ENCODE measurements around the gene ENTREP3.

ENTREP3 gene

DNA sequence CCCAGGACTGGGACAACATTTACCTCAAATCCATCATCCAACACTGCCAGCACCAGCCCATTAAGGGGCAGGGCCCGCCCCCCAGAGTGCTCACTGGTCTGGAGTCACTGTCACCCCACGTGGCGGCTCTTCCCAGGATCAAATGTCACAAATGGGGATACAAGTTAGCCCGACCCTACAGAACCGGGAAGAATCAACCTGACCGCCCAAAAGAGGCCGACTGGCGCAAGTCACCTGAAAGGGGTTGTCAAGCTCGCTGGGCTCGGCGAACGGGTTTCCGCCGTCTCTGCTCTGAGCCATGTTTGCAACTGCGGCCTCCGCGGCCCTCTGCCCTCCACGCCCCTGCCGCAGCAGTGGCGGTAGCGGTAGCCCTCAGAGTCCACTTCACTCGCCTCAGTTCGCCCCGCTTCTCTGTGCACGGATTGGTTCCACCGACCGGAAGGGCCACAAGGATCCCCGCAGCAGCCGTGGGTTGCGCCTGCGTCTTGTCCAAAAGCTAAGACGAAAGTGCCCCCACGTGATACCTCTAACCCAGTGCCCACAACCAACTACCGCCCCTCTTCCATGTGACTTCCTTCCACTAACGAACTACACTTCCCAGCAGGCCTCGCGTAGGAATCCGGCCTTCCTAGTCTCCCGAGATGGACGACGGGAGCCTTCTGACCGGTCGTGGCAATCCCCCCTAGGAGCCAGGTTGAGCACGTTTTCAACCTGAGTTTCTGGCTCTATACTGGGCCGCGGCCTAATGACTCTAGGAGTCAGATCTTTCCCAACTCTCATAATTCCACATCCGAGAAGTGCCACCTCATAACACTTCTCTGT is 6.8 kb upstream of the ENTREP3 start, which contains the start of gene SCAMP3:
TSS of gene SCAMP3 (minus strand) at position 509 of the 822 bp plus-strand sequence. CDS start at position 300, 209 bp downstream.
- H3K4me3 ChIP-seq (ENCODE audit: low read depth, low read length), result peak within 1 kb of the TSS; percentile 93
- in situ Hi-C loops (cut with HindIII; ENCODE audit: low sequenced_read_pairs), result no loop called here
- peak; percentile 98 for DNase-seq (ENCODE audit: low read depth)
- TF ChIP-seq, protein P1, sequence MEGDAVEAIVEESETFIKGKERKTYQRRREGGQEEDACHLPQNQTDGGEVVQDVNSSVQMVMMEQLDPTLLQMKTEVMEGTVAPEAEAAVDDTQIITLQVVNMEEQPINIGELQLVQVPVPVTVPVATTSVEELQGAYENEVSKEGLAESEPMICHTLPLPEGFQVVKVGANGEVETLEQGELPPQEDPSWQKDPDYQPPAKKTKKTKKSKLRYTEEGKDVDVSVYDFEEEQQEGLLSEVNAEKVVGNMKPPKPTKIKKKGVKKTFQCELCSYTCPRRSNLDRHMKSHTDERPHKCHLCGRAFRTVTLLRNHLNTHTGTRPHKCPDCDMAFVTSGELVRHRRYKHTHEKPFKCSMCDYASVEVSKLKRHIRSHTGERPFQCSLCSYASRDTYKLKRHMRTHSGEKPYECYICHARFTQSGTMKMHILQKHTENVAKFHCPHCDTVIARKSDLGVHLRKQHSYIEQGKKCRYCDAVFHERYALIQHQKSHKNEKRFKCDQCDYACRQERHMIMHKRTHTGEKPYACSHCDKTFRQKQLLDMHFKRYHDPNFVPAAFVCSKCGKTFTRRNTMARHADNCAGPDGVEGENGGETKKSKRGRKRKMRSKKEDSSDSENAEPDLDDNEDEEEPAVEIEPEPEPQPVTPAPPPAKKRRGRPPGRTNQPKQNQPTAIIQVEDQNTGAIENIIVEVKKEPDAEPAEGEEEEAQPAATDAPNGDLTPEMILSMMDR (IDR thresholded peaks at IDR 0.05; ENCODE audit: low read depth, low read length, missing control alignments), result no peak

DNA sequence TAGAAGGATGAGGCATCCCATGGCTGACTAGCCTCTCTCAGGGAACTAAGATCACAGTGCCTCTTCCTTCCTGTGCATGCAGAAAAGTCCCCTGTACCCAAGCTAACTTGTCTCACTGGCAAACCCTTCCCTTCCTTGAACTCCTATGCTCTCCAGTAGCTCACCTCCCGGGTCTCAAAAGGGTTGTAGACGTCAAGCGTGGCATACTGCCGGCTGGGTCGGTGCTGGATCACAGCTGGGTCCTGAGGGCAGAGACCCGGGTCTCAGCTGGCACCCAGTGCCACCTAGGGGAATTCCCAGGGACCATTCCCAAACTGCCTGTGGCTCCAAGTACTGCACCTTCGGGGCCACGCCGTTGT is 6.2 kb upstream of the ENTREP3 start:
- peak overlapping the region; percentile 93 for H3K4me3 ChIP-seq (ENCODE audit: low read depth, low read length)
- TF ChIP-seq, protein P1 (IDR thresholded peaks at IDR 0.05; ENCODE audit: low read depth, low read length, missing control alignments), result no peak
- no peak for DNase-seq (ENCODE audit: low read depth)
- in situ Hi-C loops (cut with HindIII; ENCODE audit: low sequenced_read_pairs), result no loop called here

DNA sequence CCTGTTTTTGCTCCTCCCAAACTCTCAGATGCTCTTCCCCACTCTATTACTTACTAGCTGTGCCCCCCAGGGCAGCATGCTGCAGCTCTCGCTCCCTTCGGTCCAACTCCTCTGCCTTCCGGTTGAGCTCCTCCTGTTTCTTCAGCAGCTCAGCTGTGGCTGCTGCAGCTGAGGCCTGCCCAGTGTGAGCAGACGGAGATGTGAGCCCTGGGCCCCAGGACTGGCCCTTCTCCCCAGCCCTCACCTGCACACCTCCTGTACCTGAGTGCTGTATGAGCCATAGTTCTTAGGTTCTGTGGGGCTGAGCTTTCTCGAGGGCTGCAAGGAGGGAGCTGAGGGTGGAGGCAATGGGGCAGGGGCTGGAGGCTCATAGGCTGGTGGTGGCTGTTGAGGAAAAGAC is 5.0 kb upstream of the ENTREP3 start:
- no peak for DNase-seq (ENCODE audit: low read depth)
- in situ Hi-C loops (cut with HindIII; ENCODE audit: low sequenced_read_pairs), result no loop called here
- TF ChIP-seq, protein P1 (IDR thresholded peaks at IDR 0.05; ENCODE audit: low read depth, low read length, missing control alignments), result no peak
- H3K4me3 ChIP-seq (ENCODE audit: low read depth, low read length), result no peak overlapping the region

DNA sequence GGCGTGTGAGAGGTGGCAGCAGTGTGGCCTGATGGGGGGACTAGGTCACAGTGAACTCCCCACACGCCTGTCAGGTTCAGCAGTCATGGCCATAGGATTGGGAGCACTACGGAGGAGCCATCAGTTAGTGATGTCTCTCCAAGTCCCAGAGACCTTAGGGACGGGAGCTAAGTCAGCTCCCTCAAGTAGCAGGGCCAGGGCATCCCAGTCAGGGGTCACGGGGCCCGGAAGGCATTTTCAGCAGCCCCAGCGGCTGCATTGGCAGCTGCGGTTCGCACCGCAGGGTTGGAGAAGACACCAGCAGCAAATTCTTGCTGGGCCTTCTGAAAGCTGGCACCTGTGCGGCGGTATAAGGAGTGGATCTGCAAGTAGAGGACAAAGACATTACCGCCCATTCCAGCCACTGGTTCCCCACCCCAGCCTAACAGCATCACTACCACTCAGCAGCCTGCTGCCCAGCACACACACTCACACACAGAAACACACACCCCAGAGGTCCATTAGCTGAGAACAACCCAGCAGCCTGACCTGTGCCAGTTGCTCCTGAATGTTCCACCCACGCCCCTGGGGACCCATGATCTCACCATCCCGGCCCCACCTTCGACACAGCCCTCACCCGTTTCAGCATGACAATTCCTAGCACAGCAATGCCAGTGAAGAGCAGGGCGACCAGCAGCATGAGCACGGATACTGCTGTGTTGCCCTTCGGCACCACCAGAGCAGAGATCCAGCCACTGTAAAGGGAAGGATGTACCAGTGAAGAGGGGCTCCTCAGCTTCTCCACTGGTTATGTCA is 972 bp upstream of the ENTREP3 start:
- TF ChIP-seq, protein P1 (IDR thresholded peaks at IDR 0.05; ENCODE audit: low read depth, low read length, missing control alignments), result no peak
- DNase-seq (ENCODE audit: low read depth), result no peak
- peak overlapping the region; percentile 57 for H3K4me3 ChIP-seq (ENCODE audit: low read depth, low read length)
- in situ Hi-C loops (cut with HindIII; ENCODE audit: low sequenced_read_pairs), result no loop called here

DNA sequence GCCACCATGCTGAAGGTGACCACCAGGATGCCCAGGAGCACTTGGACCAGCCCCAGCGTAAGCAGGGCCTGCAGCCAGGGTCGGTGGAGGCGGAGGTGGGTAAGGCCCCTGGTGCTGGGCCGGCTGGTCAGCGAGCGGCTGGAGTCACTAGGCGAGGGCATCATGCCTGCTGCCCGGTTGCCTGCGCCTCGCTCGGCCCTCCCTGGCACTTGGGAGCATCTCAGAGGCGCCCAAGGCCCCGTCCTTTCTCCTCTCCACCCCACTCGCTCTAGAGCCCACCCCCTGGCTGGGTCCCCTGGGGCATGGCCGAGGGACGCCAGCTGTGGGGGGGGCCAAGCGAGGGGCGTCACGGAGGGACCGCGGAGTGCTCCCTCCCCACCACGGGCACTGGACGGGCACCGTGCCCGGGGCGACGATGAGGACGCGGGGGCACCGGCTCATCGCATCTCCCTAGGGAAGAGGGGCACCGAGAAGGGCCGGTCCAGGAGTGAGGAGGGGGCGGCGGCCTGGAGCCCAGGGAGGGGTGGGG is 505 bp downstream of the ENTREP3 start:
- no peak for DNase-seq (ENCODE audit: low read depth)
- in situ Hi-C loops (cut with HindIII; ENCODE audit: low sequenced_read_pairs), result no loop called here
- peak overlapping the region; percentile 57 for H3K4me3 ChIP-seq (ENCODE audit: low read depth, low read length)
- TF ChIP-seq, protein P1 (IDR thresholded peaks at IDR 0.05; ENCODE audit: low read depth, low read length, missing control alignments), result no peak

DNA sequence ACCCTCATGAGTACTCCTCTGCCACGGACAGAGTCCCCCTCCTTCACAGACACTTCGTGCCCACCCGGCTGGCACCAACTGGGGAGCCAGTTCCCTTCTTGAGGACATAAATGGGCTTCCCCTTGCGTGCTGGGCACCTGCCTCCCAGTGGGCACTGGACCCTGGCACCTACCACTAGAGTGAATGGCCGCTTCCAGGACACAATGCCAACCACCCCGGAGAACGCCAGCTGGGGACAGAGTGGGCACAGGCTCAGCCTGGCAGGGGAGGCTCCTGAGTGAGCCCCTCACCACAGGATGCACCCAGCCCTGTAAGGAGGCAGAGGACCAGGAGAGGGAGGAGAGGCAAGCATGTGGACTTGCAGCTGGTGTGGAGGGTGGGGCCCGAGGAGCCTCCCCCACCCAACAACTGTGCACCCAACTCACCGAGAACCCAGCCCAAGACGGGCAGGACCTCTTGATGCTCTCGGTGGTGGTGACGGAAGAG is 1.0 kb downstream of the ENTREP3 start:
- no peak for DNase-seq (ENCODE audit: low read depth)
- TF ChIP-seq, protein P1 (IDR thresholded peaks at IDR 0.05; ENCODE audit: low read depth, low read length, missing control alignments), result no peak
- in situ Hi-C loops (cut with HindIII; ENCODE audit: low sequenced_read_pairs), result no loop called here
- H3K4me3 ChIP-seq (ENCODE audit: low read depth, low read length), result peak overlapping the region; percentile 57

Data from astrocyte of the cerebellum (primary cell).